Measurements from ENCODE around the gene ASCL3. TPM values are rescaled to one million over a fixed set of nuclear protein-coding genes. Genes with fewer than 3 reads are reported as not detected.
"Not testable (repeated sequence)": the region's sequence is repeated elsewhere in the genome, so short reads cannot be mapped to it uniquely, and the experiment has no call there.

Gene ASCL3
- total RNA-seq, 2 donors from 2014 or later, result not detected

- no peak for TF ChIP-seq CTCF (conservative IDR thresholded peaks at IDR 0.05)
- H3K4me3 Mint-ChIP-seq, result no peak overlapping the region
- DNase-seq, result no peak
- Histone ChIP-seq H3K4me1 (ENCODE audit: control insufficient read depth, insufficient read depth, low read length) (no peaks in the 10 kb centered on the region), H3K27ac (ENCODE audit: low read depth, low read length) (no peak overlapping the region), H3K9ac (ENCODE audit: extremely low read depth, low read length, poor library complexity, severe bottlenecking) (no peak overlapping the region), H3K27me3 (ENCODE audit: control insufficient read depth, insufficient read depth, low read length, poor library complexity, severe bottlenecking) (no peaks in the 10 kb centered on the region), H3K36me3 (ENCODE audit: control insufficient read depth, insufficient read depth, low read length) (no peaks in the 10 kb centered on the region), H3K9me3 (ENCODE audit: control insufficient read depth, low read length) (no peaks in the 10 kb centered on the region), H3K4me3 (ENCODE audit: low read length) (no peak overlapping the region)
- peaks cover 8% of the 10 kb centered on the region for H3K27me3 Mint-ChIP-seq (ENCODE audit: insufficient read depth)
- WGBS, 2 experiments (ENCODE audit: insufficient coverage in 1 of 2, insufficient read length in 1 of 2), result 100% methylated on average over 1 of the region's 1 CpG
- H3K4me1 Mint-ChIP-seq, result peaks cover 15% of the 10 kb centered on the region
- peaks cover 3% of the 10 kb centered on the region for H3K36me3 Mint-ChIP-seq (ENCODE audit: low read depth)
- peaks cover 6% of the 10 kb centered on the region for H3K9me3 Mint-ChIP-seq
- H3K27ac Mint-ChIP-seq, result no peak overlapping the region
Observed at GRCh38 chr11:8907116-8907515, 35.7 kb downstream of the ASCL3 start.

- Mint-ChIP-seq H3K27ac (no peak overlapping the region), H3K4me1 (peaks cover 15% of the 10 kb centered on the region), H3K36me3 (ENCODE audit: low read depth) (peaks cover 5% of the 10 kb centered on the region), H3K4me3 (no peak overlapping the region), H3K27me3 (ENCODE audit: insufficient read depth) (peaks cover 8% of the 10 kb centered on the region), H3K9me3 (peaks cover 11% of the 10 kb centered on the region)
- H3K9ac ChIP-seq (ENCODE audit: extremely low read depth, low read length, poor library complexity, severe bottlenecking), result no peak overlapping the region
- no peaks in the 10 kb centered on the region for H3K9me3 ChIP-seq (ENCODE audit: control insufficient read depth, low read length)
- 97 to 100% methylated on average over 2 to 5 of the region's 5 CpGs for whole genome bisulfite sequencing, 2 experiments (ENCODE audit: insufficient coverage in 1 of 2, insufficient read length in 1 of 2)
- no peaks in the 10 kb centered on the region for H3K4me1 ChIP-seq (ENCODE audit: control insufficient read depth, insufficient read depth, low read length)
- no peaks in the 10 kb centered on the region for H3K27me3 ChIP-seq (ENCODE audit: control insufficient read depth, insufficient read depth, low read length, poor library complexity, severe bottlenecking)
- H3K36me3 ChIP-seq (ENCODE audit: control insufficient read depth, insufficient read depth, low read length), result no peaks in the 10 kb centered on the region
- H3K4me3 ChIP-seq (ENCODE audit: low read length), result no peak overlapping the region
- DNase-seq, result no peak
- no peak overlapping the region for H3K27ac ChIP-seq (ENCODE audit: low read depth, low read length)
- no peak for TF ChIP-seq CTCF (conservative IDR thresholded peaks at IDR 0.05)
Observed at GRCh38 chr11:8905528-8906165, 37.2 kb downstream of the ASCL3 start.

GRCh38 chr11:8899119-8899753 lies 43.6 kb downstream of the ASCL3 start:
- no peaks in the 10 kb centered on the region for H3K27me3 ChIP-seq (ENCODE audit: control insufficient read depth, insufficient read depth, low read length, poor library complexity, severe bottlenecking)
- H3K9me3 Mint-ChIP-seq, result peaks cover 30% of the 10 kb centered on the region
- H3K27me3 Mint-ChIP-seq (ENCODE audit: insufficient read depth), result peaks cover 2% of the 10 kb centered on the region

GRCh38 chr11:8891185-8891584 lies 51.6 kb downstream of the ASCL3 start:
- not testable (repeated sequence) for H3K4me1 ChIP-seq (ENCODE audit: control insufficient read depth, insufficient read depth, low read length); H3K4me3 ChIP-seq (ENCODE audit: low read length); H3K27ac ChIP-seq (ENCODE audit: low read depth, low read length); DNase-seq; H3K4me1 Mint-ChIP-seq; H3K4me3 Mint-ChIP-seq; H3K36me3 ChIP-seq (ENCODE audit: control insufficient read depth, insufficient read depth, low read length); H3K27ac Mint-ChIP-seq; H3K36me3 Mint-ChIP-seq (ENCODE audit: low read depth); H3K9me3 ChIP-seq (ENCODE audit: control insufficient read depth, low read length); H3K27me3 ChIP-seq (ENCODE audit: control insufficient read depth, insufficient read depth, low read length, poor library complexity, severe bottlenecking); H3K9ac ChIP-seq (ENCODE audit: extremely low read depth, low read length, poor library complexity, severe bottlenecking)
- WGBS, 2 experiments (ENCODE audit: insufficient coverage in 1 of 2, insufficient read length in 1 of 2), result no CpG with 5 or more reads among the region's 2 CpGs
- H3K27me3 Mint-ChIP-seq (ENCODE audit: insufficient read depth), result peaks cover 12% of the 10 kb centered on the region
- peaks cover 42% of the 10 kb centered on the region for H3K9me3 Mint-ChIP-seq

More at GRCh38 chr11:8899119-8899753, 43.6 kb downstream of the ASCL3 start:
- H3K27ac Mint-ChIP-seq, result no peak overlapping the region
- DNase-seq, result no peak
- no peak overlapping the region for H3K4me3 Mint-ChIP-seq
- H3K4me3 ChIP-seq (ENCODE audit: low read length), result no peak overlapping the region
- no peaks in the 10 kb centered on the region for H3K4me1 Mint-ChIP-seq
- H3K36me3 Mint-ChIP-seq (ENCODE audit: low read depth), result peaks cover 12% of the 10 kb centered on the region
- H3K27ac ChIP-seq (ENCODE audit: low read depth, low read length), result no peak overlapping the region
- no peaks in the 10 kb centered on the region for H3K4me1 ChIP-seq (ENCODE audit: control insufficient read depth, insufficient read depth, low read length)
- no peak for TF ChIP-seq CTCF (conservative IDR thresholded peaks at IDR 0.05)
- H3K36me3 ChIP-seq (ENCODE audit: control insufficient read depth, insufficient read depth, low read length), result no peaks in the 10 kb centered on the region
- peaks cover 20% of the 10 kb centered on the region for H3K9me3 ChIP-seq (ENCODE audit: control insufficient read depth, low read length)
- H3K9ac ChIP-seq (ENCODE audit: extremely low read depth, low read length, poor library complexity, severe bottlenecking), result no peak overlapping the region
